SH-SY5Y (cell line): ENCODE results near the gene ARL2.

Source experiments
- GATA2 ChIP-seq: IDR thresholded peaks from 2 replicates; pipeline ENCODE4 v1.6.1; 2011; ENCODE audit warnings: mild to moderate bottlenecking, low read depth, low read length
- GATA3 ChIP-seq: IDR thresholded peaks from 2 replicates; pipeline ENCODE4 v1.6.1; 2011; ENCODE audit warnings: low read depth, mild to moderate bottlenecking, low read length, moderate library complexity

GRCh38 chr11:64969209-64969608 lies 44.8 kb upstream of the ARL2 start:
- TF ChIP-seq GATA2, result no peak
- no peak for TF ChIP-seq GATA3
